Occipital lobe (tissue), 2 donors: ENCODE results near the gene KLRF2. TPM values are rescaled to one million over a fixed set of nuclear protein-coding genes. Genes with fewer than 3 reads are reported as not detected.

ENCODE experiments used
- DNase-seq: peaks from one replicate; lab custom pipeline; 2025; lab: John Stamatoyannopoulos, UW
- total RNA-seq: library from RNA; depleted of rRNA; stranded (reverse); fragments of >200 nt; gene quantifications from one replicate; pipeline ENCODE4 v1.2.3, GENCODE V29; 2014

Gene KLRF2
- total RNA-seq, 1 donor from 2014 or later = not detected

- DNase-seq = no peak
Observed at GRCh38 chr12:9933958-9934357, 52.7 kb downstream of the KLRF2 start.

- no peak for DNase-seq
Observed at GRCh38 chr12:9935026-9935425, 53.7 kb downstream of the KLRF2 start.

GRCh38 chr12:9936591-9936990, 55.3 kb downstream of the KLRF2 start:
- DNase-seq = no peak

DNA sequence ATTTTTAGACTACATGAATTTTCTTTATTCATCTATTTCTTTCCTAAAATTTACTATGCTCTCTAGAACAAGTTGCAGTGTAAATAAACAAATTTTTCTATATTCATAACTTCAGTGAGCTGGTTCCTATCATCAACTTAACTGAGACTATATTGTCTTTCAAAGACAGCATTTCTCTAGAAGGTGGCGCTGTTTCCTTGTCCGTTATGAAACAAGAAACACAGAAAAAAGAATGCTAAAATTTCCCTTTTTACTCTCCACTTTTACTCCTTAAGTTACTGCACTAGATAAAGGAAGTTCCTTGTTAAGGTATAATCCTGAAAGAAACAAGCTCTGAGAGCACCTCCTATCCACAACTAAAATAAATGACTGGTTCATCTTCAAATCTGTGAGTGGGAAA, 59.1 kb downstream of the KLRF2 start:
- DNase-seq = no peak

- DNase-seq = no peak
Observed at GRCh38 chr12:9941838-9942237, 60.5 kb downstream of the KLRF2 start.

DNA sequence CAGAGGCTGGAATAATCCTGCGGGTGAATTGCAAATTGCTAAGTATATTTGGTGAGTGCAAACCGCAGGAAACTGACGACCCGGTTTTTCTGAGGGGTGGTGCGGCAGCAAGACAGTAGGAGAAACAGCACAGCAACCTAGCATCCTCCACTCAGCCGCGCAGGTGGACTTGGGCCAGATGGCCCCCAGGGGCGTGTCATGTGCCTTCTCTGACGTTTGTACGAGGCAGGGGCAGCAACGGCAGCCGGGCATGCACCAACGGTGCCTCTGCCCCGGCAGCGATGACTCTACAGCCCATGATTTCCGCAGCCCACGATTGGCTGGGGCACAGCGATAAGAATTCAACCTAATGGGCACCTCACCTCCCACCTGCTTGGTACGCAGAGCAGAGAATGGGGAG, 62.0 kb downstream of the KLRF2 start:
- no peak for DNase-seq

GRCh38 chr12:9944391-9944790, 63.1 kb downstream of the KLRF2 start:
- DNase-seq = no peak

Other genes starting within 250 kb of the KLRF2 start
- gene CLEC2D, start 211.8 kb upstream of the KLRF2 start, total RNA-seq = 11.4 TPM
- gene CLECL1, start 148.4 kb upstream of the KLRF2 start, total RNA-seq = not detected
- 0.62 TPM for gene CD69, start 120.6 kb upstream of the KLRF2 start, total RNA-seq
- gene KLRF1, start 54.0 kb upstream of the KLRF2 start, total RNA-seq = 0.47 TPM
- 2.7 TPM for gene CLEC2B, start 12.1 kb upstream of the KLRF2 start, total RNA-seq
- not detected for gene CLEC2A, start 50.9 kb downstream of the KLRF2 start, total RNA-seq
- not detected for gene CLEC12A, start 89.9 kb downstream of the KLRF2 start, total RNA-seq
- gene CLEC1B, start 117.6 kb downstream of the KLRF2 start, total RNA-seq = not detected
- not detected for gene CLEC12B, start 129.1 kb downstream of the KLRF2 start, total RNA-seq
- not detected for gene CLEC9A, start 149.2 kb downstream of the KLRF2 start, total RNA-seq
- gene CLEC1A, start 217.5 kb downstream of the KLRF2 start, total RNA-seq = 0.62 TPM
- gene CLEC7A, start 248.7 kb downstream of the KLRF2 start, total RNA-seq = 4.5 TPM